Type B pancreatic cell (in vitro differentiated cells): ENCODE measurements around the gene IL1R1. TPM values are rescaled to one million over a fixed set of nuclear protein-coding genes. Genes with fewer than 3 reads are reported as not detected.

Source experiments
- DNase-seq: peaks from one replicate; pipeline ENCODE4 v3.0.0; 2021; ENCODE audit warnings: mixed read lengths; ENCODE audit not compliant: unreplicated experiment; ENCODE audit errors: extremely low spot score
- H3K27ac Mint-ChIP-seq: 2 replicates; pipeline ENCODE4 v1.8.0; 2021; ENCODE audit warnings: mild to moderate bottlenecking, mixed read lengths
- H3K27me3 Mint-ChIP-seq: 2 replicates; pipeline ENCODE4 v1.8.0; 2021; ENCODE audit warnings: mixed read lengths
- H3K36me3 Mint-ChIP-seq: 2 replicates; pipeline ENCODE4 v1.8.0; 2021; ENCODE audit warnings: mixed read lengths
- H3K4me1 Mint-ChIP-seq: one replicate; pipeline ENCODE4 v1.8.0; 2021; ENCODE audit warnings: mixed read lengths; ENCODE audit not compliant: unreplicated experiment
- H3K4me3 Mint-ChIP-seq: 2 replicates; pipeline ENCODE4 v1.8.0; 2021; ENCODE audit warnings: mild to moderate bottlenecking, mixed read lengths
- H3K9me3 Mint-ChIP-seq: 2 replicates; pipeline ENCODE4 v1.8.0; 2021; ENCODE audit warnings: mixed read lengths
- CTCF ChIP-seq: fragments of 200-600 bp; sonication (generic); conservative IDR thresholded peaks from 2 replicates; pipeline ENCODE4 v1.5.0; 2021; ENCODE audit warnings: antibody characterized with exemption, mild to moderate bottlenecking
- total RNA-seq: library from RNA; stranded (reverse); gene quantifications from 2 replicates; pipeline ENCODE4 v1.2.1, GENCODE V29; 2021; ENCODE audit warnings: low replicate concordance

The IL1R1 gene
- total RNA-seq, 1 donor from 2014 or later: 15.8 TPM

- H3K4me3 Mint-ChIP-seq: no peak overlapping the region
- H3K9me3 Mint-ChIP-seq: no peaks in the 10 kb centered on the region
- DNase-seq: no peak
- TF ChIP-seq CTCF: no peak
- H3K27ac Mint-ChIP-seq: peak overlapping the region; percentile 84
- H3K36me3 Mint-ChIP-seq: peaks cover 7% of the 10 kb centered on the region
- H3K4me1 Mint-ChIP-seq: peaks cover 10% of the 10 kb centered on the region
- no peaks in the 10 kb centered on the region for H3K27me3 Mint-ChIP-seq
Observed at GRCh38 chr2:102179788-102180686, 37.5 kb downstream of the IL1R1 start.

- Mint-ChIP-seq H3K27me3 (no peaks in the 10 kb centered on the region), H3K9me3 (no peaks in the 10 kb centered on the region), H3K4me3 (no peak overlapping the region), H3K4me1 (peaks cover 10% of the 10 kb centered on the region), H3K27ac (peak overlapping the region; percentile 84), H3K36me3 (peaks cover under 1% of the 10 kb centered on the region)
- TF ChIP-seq CTCF: no peak
- DNase-seq: no peak
Observed at GRCh38 chr2:102180687-102180999, 38.1 kb downstream of the IL1R1 start.

GRCh38 chr2:102181376-102181775, 38.8 kb downstream of the IL1R1 start:
- Mint-ChIP-seq H3K36me3 (no peaks in the 10 kb centered on the region), H3K4me1 (peaks cover 10% of the 10 kb centered on the region), H3K4me3 (peak overlapping the region; percentile 68), H3K27me3 (peaks cover 2% of the 10 kb centered on the region), H3K27ac (peak overlapping the region; percentile 84), H3K9me3 (no peaks in the 10 kb centered on the region)
- no peak for DNase-seq
- TF ChIP-seq CTCF: no peak

- Mint-ChIP-seq H3K27ac (peak overlapping the region; percentile 84), H3K36me3 (no peaks in the 10 kb centered on the region), H3K4me3 (peak overlapping the region; percentile 68), H3K9me3 (no peaks in the 10 kb centered on the region), H3K4me1 (peaks cover 10% of the 10 kb centered on the region), H3K27me3 (peaks cover 8% of the 10 kb centered on the region)
- DNase-seq: no peak
- no peak for TF ChIP-seq CTCF
Observed at GRCh38 chr2:102181919-102182635, 39.5 kb downstream of the IL1R1 start.

GRCh38 chr2:102184018-102184417, 41.5 kb downstream of the IL1R1 start:
- no peak overlapping the region for H3K4me3 Mint-ChIP-seq
- no peaks in the 10 kb centered on the region for H3K9me3 Mint-ChIP-seq
- DNase-seq: no peak
- peaks cover 13% of the 10 kb centered on the region for H3K27me3 Mint-ChIP-seq
- H3K4me1 Mint-ChIP-seq: peaks cover 10% of the 10 kb centered on the region
- TF ChIP-seq CTCF: no peak
- no peaks in the 10 kb centered on the region for H3K36me3 Mint-ChIP-seq
- H3K27ac Mint-ChIP-seq: no peak overlapping the region
